ENCODE data around the gene ELMO2. TPM values are rescaled to one million over a fixed set of nuclear protein-coding genes. Genes with fewer than 3 reads are reported as not detected.

Gene ELMO2
- total RNA-seq, 3 donors from 2014 or later (not counting 1 experiment from before 2014, with no cell fraction given), result 108 to 156 (median 142) TPM

GRCh38 chr20:46439837-46440236 is 33.4 kb upstream of the ELMO2 start:
- no peaks in the 10 kb centered on the region for H3K4me1 Mint-ChIP-seq
- H3K4me3 ChIP-seq (ENCODE audit: low read length), result no peak overlapping the region
- no peaks in the 10 kb centered on the region for H3K9me3 ChIP-seq (ENCODE audit: control insufficient read depth, insufficient read depth, low read length)
- H3K27ac ChIP-seq (ENCODE audit: low read length), result no peak overlapping the region
- no peak overlapping the region for H3K4me3 Mint-ChIP-seq
- whole genome bisulfite sequencing (ENCODE audit: insufficient coverage), result 85% methylated on average over 4 of the region's 4 CpGs
- intact Hi-C loops (cut with micrococcal nuclease), result loop anchor here (2.0 kb wide), 1 partner anchor 307 kb away; no protein-coding TSS in a partner anchor
- ATAC-seq (no peak), DNase-seq (no peak)
- H3K4me1 ChIP-seq (ENCODE audit: control insufficient read depth, insufficient read depth, low read length), result no peaks in the 10 kb centered on the region
- H3K36me3 Mint-ChIP-seq, result no peaks in the 10 kb centered on the region
- H3K9me3 Mint-ChIP-seq, result no peaks in the 10 kb centered on the region
- no peak for TF ChIP-seq CTCF (IDR thresholded peaks at IDR 0.05)
- H3K36me3 ChIP-seq (ENCODE audit: control insufficient read depth, insufficient read depth, low read length), result no peaks in the 10 kb centered on the region
- H3K27me3 ChIP-seq (ENCODE audit: control insufficient read depth, insufficient read depth, low read length), result no peaks in the 10 kb centered on the region
- peaks cover 15 to 18% of the 10 kb centered on the region in 2 donors for H3K27me3 Mint-ChIP-seq (ENCODE audit: low read depth in 2 of 2)
- H3K27ac Mint-ChIP-seq, result no peak overlapping the region

GRCh38 chr20:46438156-46438750 is 31.8 kb upstream of the ELMO2 start:
- Mint-ChIP-seq H3K4me1 (no peaks in the 10 kb centered on the region), H3K27ac (no peak overlapping the region), H3K36me3 (no peaks in the 10 kb centered on the region), H3K27me3 (ENCODE audit: low read depth in 2 of 2) (peaks cover 6 to 12% of the 10 kb centered on the region in 2 donors), H3K4me3 (no peak overlapping the region), H3K9me3 (no peaks in the 10 kb centered on the region)
- peak in 1 of 2 donors; percentile 53 for DNase-seq
- intact Hi-C loops (cut with micrococcal nuclease), result loop anchor here (2.0 kb wide), 1 partner anchor 305 kb away; no protein-coding TSS in a partner anchor
- H3K4me1 ChIP-seq (ENCODE audit: control insufficient read depth, insufficient read depth, low read length), result no peaks in the 10 kb centered on the region
- no peaks in the 10 kb centered on the region for H3K36me3 ChIP-seq (ENCODE audit: control insufficient read depth, insufficient read depth, low read length)
- H3K9me3 ChIP-seq (ENCODE audit: control insufficient read depth, insufficient read depth, low read length), result no peaks in the 10 kb centered on the region
- no peak for TF ChIP-seq CTCF (IDR thresholded peaks at IDR 0.05)
- ATAC-seq, result peak in 1 of 3 donors; percentile 50
- WGBS (ENCODE audit: insufficient coverage), result 77% methylated on average over 4 of the region's 4 CpGs
- H3K4me3 ChIP-seq (ENCODE audit: low read length), result no peak overlapping the region
- no peak overlapping the region for H3K27ac ChIP-seq (ENCODE audit: low read length)
- H3K27me3 ChIP-seq (ENCODE audit: control insufficient read depth, insufficient read depth, low read length), result no peaks in the 10 kb centered on the region

- Histone ChIP-seq H3K27ac (ENCODE audit: low read length) (no peak overlapping the region), H3K9me3 (ENCODE audit: control insufficient read depth, insufficient read depth, low read length) (no peaks in the 10 kb centered on the region), H3K4me3 (ENCODE audit: low read length) (no peak overlapping the region), H3K4me1 (ENCODE audit: control insufficient read depth, insufficient read depth, low read length) (no peaks in the 10 kb centered on the region), H3K36me3 (ENCODE audit: control insufficient read depth, insufficient read depth, low read length) (no peaks in the 10 kb centered on the region), H3K27me3 (ENCODE audit: control insufficient read depth, insufficient read depth, low read length) (no peaks in the 10 kb centered on the region)
- Mint-ChIP-seq H3K27ac (no peak overlapping the region), H3K9me3 (no peaks in the 10 kb centered on the region), H3K4me3 (no peak overlapping the region), H3K36me3 (no peaks in the 10 kb centered on the region), H3K27me3 (ENCODE audit: low read depth in 2 of 2) (peaks cover 14 to 34% of the 10 kb centered on the region in 2 donors), H3K4me1 (no peaks in the 10 kb centered on the region)
- TF ChIP-seq CTCF (IDR thresholded peaks at IDR 0.05), result no peak
- intact Hi-C loops (cut with micrococcal nuclease), result no loop called here
- ATAC-seq (no peak), DNase-seq (no peak)
- WGBS (ENCODE audit: insufficient coverage), result 84% methylated on average over 6 of the region's 6 CpGs
Observed at GRCh38 chr20:46435146-46435545, 28.7 kb upstream of the ELMO2 start.

GRCh38 chr20:46434597-46434996 is 28.2 kb upstream of the ELMO2 start:
- ATAC-seq, result no peak
- Mint-ChIP-seq H3K9me3 (no peaks in the 10 kb centered on the region), H3K27ac (no peak overlapping the region), H3K36me3 (no peaks in the 10 kb centered on the region), H3K4me3 (no peak overlapping the region), H3K4me1 (no peaks in the 10 kb centered on the region), H3K27me3 (ENCODE audit: low read depth in 2 of 2) (peaks cover 18 to 38% of the 10 kb centered on the region in 2 donors)
- Histone ChIP-seq H3K27ac (ENCODE audit: low read length) (no peak overlapping the region), H3K36me3 (ENCODE audit: control insufficient read depth, insufficient read depth, low read length) (no peaks in the 10 kb centered on the region), H3K4me1 (ENCODE audit: control insufficient read depth, insufficient read depth, low read length) (no peaks in the 10 kb centered on the region), H3K27me3 (ENCODE audit: control insufficient read depth, insufficient read depth, low read length) (no peaks in the 10 kb centered on the region), H3K9me3 (ENCODE audit: control insufficient read depth, insufficient read depth, low read length) (no peaks in the 10 kb centered on the region), H3K4me3 (ENCODE audit: low read length) (no peak overlapping the region)
- TF ChIP-seq CTCF (IDR thresholded peaks at IDR 0.05), result no peak
- DNase-seq, result no peak
- intact Hi-C loops (cut with micrococcal nuclease), result no loop called here

Measured in natural killer cell (primary cell).